Measurements from ENCODE around the gene ZNF426.
"Not testable (repeated sequence)": the region's sequence is repeated elsewhere in the genome, so short reads cannot be mapped to it uniquely, and the experiment has no call there.

Gene ZNF426

GRCh38 chr19:9538183-9539058 lies at the start of gene ZNF426:
ZNF426 (minus strand) TSS chr19:9538645; CDS start chr19:9536232, 2,413 bp downstream.
- peak; percentile 77 to 80 for DNase-seq (ENCODE audit: low read depth in 2 of 2)

GRCh38 chr19:9586764-9587163 lies 48.3 kb upstream of the ZNF426 start:
- peak in 1 of 2 experiments; percentile 17 for DNase-seq (ENCODE audit: low read depth in 2 of 2)

GRCh38 chr19:9584073-9584833 lies 45.8 kb upstream of the ZNF426 start, which contains the start of gene ZNF121:
ZNF121 (minus strand) TSS chr19:9584504; CDS start chr19:9568097, 16,407 bp downstream.
- DNase-seq (ENCODE audit: low read depth in 2 of 2) = peak; percentile 49 to 54

GRCh38 chr19:9582081-9582725 lies 43.8 kb upstream of the ZNF426 start:
- DNase-seq (ENCODE audit: low read depth in 2 of 2) = not testable (repeated sequence)

GRCh38 chr19:9580728-9581127 lies 42.3 kb upstream of the ZNF426 start:
- DNase-seq (ENCODE audit: low read depth in 2 of 2) = no peak

GRCh38 chr19:9570255-9570654 lies 31.8 kb upstream of the ZNF426 start:
- DNase-seq (ENCODE audit: low read depth in 2 of 2) = no peak

- DNase-seq (ENCODE audit: low read depth in 2 of 2) = no peak
These were observed 28.3 kb upstream of the ZNF426 start for GRCh38 chr19:9566729-9567128.

GRCh38 chr19:9565900-9566705 lies 27.7 kb upstream of the ZNF426 start:
- no peak for DNase-seq (ENCODE audit: low read depth in 2 of 2)

GRCh38 chr19:9552536-9553274 lies 14.3 kb upstream of the ZNF426 start:
- no peak for DNase-seq (ENCODE audit: low read depth in 2 of 2)

GRCh38 chr19:9547870-9548269 lies 9.4 kb upstream of the ZNF426 start:
- no peak for DNase-seq (ENCODE audit: low read depth in 2 of 2)

- not testable (repeated sequence) for DNase-seq (ENCODE audit: low read depth in 2 of 2)
These were observed 2.8 kb upstream of the ZNF426 start for GRCh38 chr19:9541281-9541680.

GRCh38 chr19:9539921-9540320 lies 1.5 kb upstream of the ZNF426 start:
- DNase-seq (ENCODE audit: low read depth in 2 of 2) = not testable (repeated sequence)

GRCh38 chr19:9539201-9539600 lies 756 bp upstream of the ZNF426 start:
- DNase-seq (ENCODE audit: low read depth in 2 of 2) = not testable (repeated sequence)

- no peak for DNase-seq (ENCODE audit: low read depth in 2 of 2)
These were observed 2.5 kb downstream of the ZNF426 start for GRCh38 chr19:9535934-9536333.

GRCh38 chr19:9531933-9532332 lies 6.5 kb downstream of the ZNF426 start:
- DNase-seq (ENCODE audit: low read depth in 2 of 2) = no peak

- DNase-seq (ENCODE audit: low read depth in 2 of 2) = no peak
These were observed 9.6 kb downstream of the ZNF426 start for GRCh38 chr19:9528757-9529336.

- DNase-seq (ENCODE audit: low read depth in 2 of 2) = no peak
These were observed 14.5 kb downstream of the ZNF426 start for GRCh38 chr19:9523885-9524474.

GRCh38 chr19:9507285-9507684 lies 31.2 kb downstream of the ZNF426 start:
- DNase-seq (ENCODE audit: low read depth in 2 of 2) = no peak

GRCh38 chr19:9500796-9501195 lies 37.6 kb downstream of the ZNF426 start:
- no peak for DNase-seq (ENCODE audit: low read depth in 2 of 2)
